Lung (tissue), 12 donors: ENCODE measurements around the gene ARHGAP28. TPM values are rescaled to one million over a fixed set of nuclear protein-coding genes. Genes with fewer than 3 reads are reported as not detected.

Experiments
- ATAC-seq: fragments of 200-7000 bp; cut with Tn5 transposase; one replicate; pipeline ENCODE4 v1.9.1; 2020; ENCODE audit warnings: moderate number of reproducible peaks; ENCODE audit not compliant: insufficient read depth, low FRiP score
- DNase-seq, 3 donors: peaks; one replicate each; pipeline ENCODE4 v3.0.0-alpha.2; 2013 to 2017
- H3K27ac ChIP-seq, 2 donors: one replicate each; pipeline ENCODE4 v1.5.1; 2013; ENCODE audit warnings: mild to moderate bottlenecking in 2 of 2, moderate library complexity in 2 of 2, control low read depth in 1 of 2, inconsistent platforms in 1 of 2, low read depth in 1 of 2, low read length in 1 of 2
- H3K27me3 ChIP-seq, 3 donors: one replicate each; pipeline ENCODE4 v1.5.1; 2013; ENCODE audit warnings: low read length in 2 of 3; ENCODE audit not compliant: control insufficient read depth in 3 of 3, insufficient read depth in 3 of 3
- H3K36me3 ChIP-seq, 4 donors: one replicate each; pipeline ENCODE4 v1.5.1; 2013; ENCODE audit warnings: low read length in 4 of 4, mild to moderate bottlenecking in 1 of 4, moderate library complexity in 1 of 4; ENCODE audit not compliant: control insufficient read depth in 4 of 4, insufficient read depth in 4 of 4
- H3K4me1 ChIP-seq, 5 donors: one replicate each; pipeline ENCODE4 v1.5.1; 2013; ENCODE audit warnings: low read length in 5 of 5, mild to moderate bottlenecking in 2 of 5, moderate library complexity in 1 of 5; ENCODE audit not compliant: control insufficient read depth in 5 of 5, insufficient read depth in 5 of 5
- H3K4me3 ChIP-seq: one replicate; pipeline ENCODE4 v1.5.1; 2013; ENCODE audit warnings: mild to moderate bottlenecking, control low read depth, moderate library complexity
- H3K9ac ChIP-seq, 2 donors: one replicate each; pipeline ENCODE4 v1.5.1; 2013; ENCODE audit warnings: low read length in 2 of 2, control low read depth in 1 of 2; ENCODE audit not compliant: insufficient read depth in 1 of 2
- H3K9me3 ChIP-seq, 4 donors: one replicate each; pipeline ENCODE4 v1.5.1; 2013; ENCODE audit warnings: low read length in 3 of 4, mild to moderate bottlenecking in 1 of 4, moderate library complexity in 1 of 4; ENCODE audit not compliant: control insufficient read depth in 4 of 4, insufficient read depth in 3 of 4
- CTCF ChIP-seq: IDR thresholded peaks from 2 replicates; pipeline ENCODE4 v1.5.1; 2012; ENCODE audit warnings: mild to moderate bottlenecking; ENCODE audit errors: control extremely low read depth, extremely low read depth
- WGBS, 2 donors: extraction: QIAGEN DNeasy Blood & Tissue Kit; methylation state at CpG; one replicate each; pipeline ENCODE4 v1.1.7; 2013; 5-methylcytosine and 5-hydroxymethylcytosine counted together
- polyA plus RNA-seq, 2 donors: library from polyadenylated mRNA; stranded (reverse); fragments of 200-250 nt; gene quantifications; one replicate each; pipeline ENCODE4 v1.2.1, GENCODE V29; 2013
- total RNA-seq, 2 donors: library from RNA; depleted of rRNA in 1 of 2; stranded (reverse); fragments of >200 nt in 1 of 2; gene quantifications; one replicate each; pipeline ENCODE4 v1.2.1, GENCODE V29; 2014 to 2021
- donor health status: control.
- donor health status: control.
- donor health status: Bipolar disorder and iron deficiency.
- donor health status: healthy.
- donor health status: DM: yes; HTN: yes; CAD: no.

ARHGAP28 gene
- total and polyA plus RNA-seq, 4 donors: 1.4 to 123 (median 5.6) TPM

- no peak for DNase-seq
- no peak overlapping the region for H3K4me3 ChIP-seq
- H3K9me3 ChIP-seq: no peaks in the 10 kb centered on the region
- peaks cover 0 to 12% (median 0%) of the 10 kb centered on the region in 5 donors for H3K4me1 ChIP-seq
- no peak overlapping the region for H3K27ac ChIP-seq
- no peak overlapping the region for H3K9ac ChIP-seq
- peaks cover 0 to 5% (median 2%) of the 10 kb centered on the region in 4 donors for H3K36me3 ChIP-seq
- WGBS, 2 donors: 27 to 40% methylated on average over 4 of the region's 4 CpGs
- TF ChIP-seq CTCF: no peak
- no peaks in the 10 kb centered on the region for H3K27me3 ChIP-seq
- ATAC-seq: no peak
Measured at GRCh38 chr18:6807515-6808257, 78.2 kb downstream of the ARHGAP28 start.

GRCh38 chr18:6810191-6810590 is 80.7 kb downstream of the ARHGAP28 start:
- peaks cover 0 to 12% (median 0%) of the 10 kb centered on the region in 5 donors for H3K4me1 ChIP-seq
- ATAC-seq (no peak), DNase-seq (no peak)
- H3K9me3 ChIP-seq: no peaks in the 10 kb centered on the region
- H3K9ac ChIP-seq: no peak overlapping the region
- TF ChIP-seq CTCF: no peak
- H3K27ac ChIP-seq: no peak overlapping the region
- no peak overlapping the region for H3K4me3 ChIP-seq
- H3K27me3 ChIP-seq: no peaks in the 10 kb centered on the region
- peaks cover 0 to 13% (median 2%) of the 10 kb centered on the region in 4 donors for H3K36me3 ChIP-seq

- Histone ChIP-seq H3K36me3 (peaks cover 0 to 13% (median 2%) of the 10 kb centered on the region in 4 donors), H3K27me3 (no peaks in the 10 kb centered on the region), H3K9ac (no peak overlapping the region), H3K4me1 (peaks cover 0 to 23% (median 0%) of the 10 kb centered on the region in 5 donors), H3K27ac (no peak overlapping the region), H3K9me3 (no peaks in the 10 kb centered on the region), H3K4me3 (no peak overlapping the region)
- no peak for TF ChIP-seq CTCF
- 70 to 79% methylated on average over 1 of the region's 1 CpG for WGBS, 2 donors
- no peak for DNase-seq
- ATAC-seq: no peak
Measured at GRCh38 chr18:6811816-6812215, 82.3 kb downstream of the ARHGAP28 start.
